ENCODE data around the gene TMEM255B.

DNA sequence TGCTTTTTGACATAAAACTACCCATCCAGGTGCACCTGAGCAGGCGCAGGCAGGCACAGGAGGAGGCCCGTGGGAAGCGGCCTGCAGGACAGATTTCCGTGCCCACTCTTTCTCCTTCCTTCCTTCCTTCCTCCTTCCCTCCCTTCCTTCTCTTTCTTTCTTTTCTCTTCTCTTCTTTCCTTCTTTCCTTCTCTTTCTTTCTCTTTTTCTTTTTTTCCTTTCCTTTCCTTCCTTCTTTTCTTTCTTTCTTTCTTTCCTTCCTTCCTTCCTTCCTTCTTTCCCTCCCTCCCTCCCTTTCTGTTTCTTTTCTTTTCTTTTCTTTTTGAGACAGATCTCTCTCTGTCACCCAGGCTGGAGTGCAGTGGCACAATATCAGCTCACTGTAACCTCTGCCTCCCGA lies 21.2 kb upstream of the TMEM255B start:
- no peak for TF ChIP-seq CTCF (IDR thresholded peaks at IDR 0.05)
- TF ChIP-seq POLR2A (IDR thresholded peaks at IDR 0.05) = no peak

All from upper lobe of left lung (tissue), 4 donors.